WTC11 (cell line): Measurements from ENCODE around the gene ISG20. TPM values are rescaled to one million over a fixed set of nuclear protein-coding genes. Genes with fewer than 3 reads are reported as not detected.

Experiments
- ATAC-seq: fragments of 200-7000 bp; cut with Tn5 transposase; 2 replicates; pipeline ENCODE4 v1.10.0; 2021; ENCODE audit warnings: mild to moderate bottlenecking, moderate library complexity
- CTCF ChIA-PET: fragments of 300-600 bp; sonication (Branson Sonifier 250); formaldehyde crosslinking; loops from one replicate; lab custom pipeline; 2021; ENCODE audit warnings: antibody characterized with exemption; lab: Charles Lee
- POLR2A ChIA-PET: fragments of 350-600 bp; sonication (Branson Sonifier 250); formaldehyde crosslinking; loops from one replicate; lab custom pipeline; 2021; ENCODE audit warnings: antibody characterized with exemption; lab: Charles Lee
- DNase-seq: peaks from one replicate; pipeline ENCODE4 v3.0.0; 2021; ENCODE audit warnings: low spot score
- H3K27ac Mint-ChIP-seq: 2 replicates; pipeline ENCODE4 v1.8.0; 2021; ENCODE audit warnings: mixed read lengths
- H3K27me3 Mint-ChIP-seq: 2 replicates; pipeline ENCODE4 v1.8.0; 2021; ENCODE audit warnings: low read depth, mild to moderate bottlenecking, moderate library complexity, mixed read lengths
- H3K36me3 Mint-ChIP-seq: 2 replicates; pipeline ENCODE4 v1.8.0; 2021; ENCODE audit warnings: mixed read lengths
- H3K4me1 Mint-ChIP-seq: 2 replicates; pipeline ENCODE4 v1.8.0; 2022; ENCODE audit warnings: mixed read lengths
- H3K4me3 Mint-ChIP-seq: 2 replicates; pipeline ENCODE4 v1.8.0; 2021; ENCODE audit warnings: mild to moderate bottlenecking, moderate library complexity, mixed read lengths
- H3K9me3 Mint-ChIP-seq: 2 replicates; pipeline ENCODE4 v1.8.0; 2021; ENCODE audit warnings: mixed read lengths
- ARID4B ChIP-seq: sonication (generic); formaldehyde crosslinking; IDR thresholded peaks from 2 replicates; pipeline ENCODE4 v1.8.0; 2023; ENCODE audit warnings: missing genetic modification reagents, mild to moderate bottlenecking, borderline replicate concordance
- GABPB1 ChIP-seq: sonication (generic); formaldehyde crosslinking; IDR thresholded peaks from 2 replicates; pipeline ENCODE4 v1.8.1; 2023; ENCODE audit warnings: mild to moderate bottlenecking, missing genetic modification reagents
- GRHL2 ChIP-seq: fragments of 250-450 bp; sonication (Bioruptor Pico); IDR thresholded peaks from 2 replicates; pipeline ENCODE4 v1.8.0; 2022; ENCODE audit warnings: mild to moderate bottlenecking, moderate library complexity; ENCODE audit not compliant: insufficient replicate concordance, severe bottlenecking
- GTF2I ChIP-seq: fragments of 250-450 bp; sonication (Bioruptor Pico); conservative IDR thresholded peaks from 2 replicates; pipeline ENCODE4 v1.4.0; 2021; ENCODE audit warnings: mild to moderate bottlenecking
- NR2C2 ChIP-seq: sonication (generic); formaldehyde crosslinking; IDR thresholded peaks from 2 replicates; pipeline ENCODE4 v1.8.0; 2022; ENCODE audit warnings: mild to moderate bottlenecking, missing genetic modification reagents
- PRRX2 ChIP-seq: fragments of 250-450 bp; sonication (Bioruptor Pico); IDR thresholded peaks from 2 replicates; pipeline ENCODE4 v1.8.0; 2021; ENCODE audit warnings: mild to moderate bottlenecking
- TCF7 ChIP-seq: sonication (generic); formaldehyde crosslinking; IDR thresholded peaks from 2 replicates; pipeline ENCODE4 v1.8.0; 2022; ENCODE audit warnings: mild to moderate bottlenecking, low read depth, missing genetic modification reagents, moderate library complexity
- ZNF281 ChIP-seq: sonication (generic); formaldehyde crosslinking; IDR thresholded peaks from 2 replicates; pipeline ENCODE4 v1.8.0; 2023; ENCODE audit warnings: mild to moderate bottlenecking, missing genetic modification reagents
- ZNF532 ChIP-seq: fragments of 250-450 bp; sonication (Bioruptor Pico); IDR thresholded peaks from 2 replicates; pipeline ENCODE4 v1.9.0; 2021; ENCODE audit warnings: mild to moderate bottlenecking, borderline replicate concordance
- total RNA-seq: library from RNA; stranded (reverse); gene quantifications from 3 replicates; pipeline ENCODE4 v1.2.3, GENCODE V29; 2021
- TF ChIP-seq, protein P1 (sequence below): sonication (generic); formaldehyde crosslinking; IDR thresholded peaks from 2 replicates; pipeline ENCODE4 v1.8.1; 2023; ENCODE audit warnings: mild to moderate bottlenecking, missing genetic modification reagents, moderate library complexity
- TF ChIP-seq, protein P2 (sequence below): sonication (generic); formaldehyde crosslinking; IDR thresholded peaks from 2 replicates; pipeline ENCODE4 v1.8.1; 2023; ENCODE audit warnings: mild to moderate bottlenecking, missing genetic modification reagents, borderline replicate concordance
- TF ChIP-seq, protein P3 (sequence below): sonication (generic); formaldehyde crosslinking; IDR thresholded peaks from 2 replicates; pipeline ENCODE4 v1.8.1; 2022; ENCODE audit warnings: mild to moderate bottlenecking, missing genetic modification reagents, moderate library complexity, borderline replicate concordance

The ISG20 gene
- total RNA-seq, 1 experiment from 2014 or later: 5.6 TPM

DNA sequence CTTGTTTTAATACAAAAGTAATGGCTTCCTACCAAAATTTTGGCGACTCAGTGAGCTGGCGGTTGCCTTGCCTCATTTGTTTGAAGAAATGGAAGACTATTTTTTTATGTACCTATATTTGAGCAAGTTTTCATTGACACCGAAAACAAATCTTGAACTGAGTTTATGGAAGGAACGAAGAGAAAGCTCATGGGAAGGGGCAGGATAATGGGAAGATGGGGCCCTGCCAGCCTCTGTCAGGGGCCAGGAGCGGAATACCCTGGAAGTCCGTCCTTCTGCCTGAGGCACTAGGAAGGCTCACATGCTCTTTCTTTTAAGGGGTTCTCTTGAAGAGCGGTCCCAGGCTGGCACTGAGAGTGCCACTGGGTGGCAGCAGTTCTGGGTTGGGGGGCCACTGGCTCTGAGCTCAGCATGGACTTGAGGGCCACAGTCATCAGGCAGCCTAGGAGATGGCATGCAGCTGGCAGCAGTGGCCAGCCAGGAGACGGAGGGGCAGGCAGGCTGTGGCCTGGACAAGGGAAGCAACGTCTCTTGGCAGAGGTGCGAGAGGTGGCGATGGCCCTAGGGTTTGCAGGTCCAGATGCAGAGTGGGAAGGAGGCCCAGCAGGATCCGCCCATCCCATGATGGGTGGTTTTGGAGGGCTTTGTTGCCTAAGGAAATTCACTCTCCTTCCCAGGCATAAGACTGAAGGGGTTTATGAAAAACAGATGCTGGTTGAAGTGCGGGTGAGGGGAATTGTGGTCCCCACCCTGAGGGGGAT lies 41.6 kb downstream of the ISG20 start (continued):
- TF ChIP-seq PRRX2 (CRISPR knock-in tag) (no peak), GTF2I (no peak), ZNF532 (CRISPR knock-in tag) (no peak), ZNF281 (CRISPR knock-in tag) (no peak)
- TF ChIP-seq, protein P1, sequence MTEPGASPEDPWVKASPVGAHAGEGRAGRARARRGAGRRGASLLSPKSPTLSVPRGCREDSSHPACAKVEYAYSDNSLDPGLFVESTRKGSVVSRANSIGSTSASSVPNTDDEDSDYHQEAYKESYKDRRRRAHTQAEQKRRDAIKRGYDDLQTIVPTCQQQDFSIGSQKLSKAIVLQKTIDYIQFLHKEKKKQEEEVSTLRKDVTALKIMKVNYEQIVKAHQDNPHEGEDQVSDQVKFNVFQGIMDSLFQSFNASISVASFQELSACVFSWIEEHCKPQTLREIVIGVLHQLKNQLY (CRISPR knock-in tag): no peak

- DNase-seq: no peak
- H3K4me3 Mint-ChIP-seq: no peak overlapping the region
- H3K27me3 Mint-ChIP-seq: peaks cover 7% of the 10 kb centered on the region
- ChIA-PET CTCF (interaction anchor here (0.9 to 1.6 kb wide), 3 partner anchors 20 to 25 kb away, joined by 3 to 6 read pairs (median 3); no protein-coding TSS in a partner anchor), POLR2A (no interaction called here)
- H3K4me1 Mint-ChIP-seq: no peaks in the 10 kb centered on the region
- TF ChIP-seq GABPB1 (peak; percentile 9; the same call in 1 of the 2 replicates), NR2C2 (CRISPR knock-in tag) (no peak)
- TF ChIP-seq, all 79 proteins: peak for 1
- no peak; the same call in 1 of the 2 replicates for ATAC-seq
- Mint-ChIP-seq H3K36me3 (no peaks in the 10 kb centered on the region), H3K9me3 (no peaks in the 10 kb centered on the region), H3K27ac (no peak overlapping the region)
Measured at GRCh38 chr15:88681610-88682221, 42.9 kb downstream of the ISG20 start.

GRCh38 chr15:88684345-88684744 lies 45.5 kb downstream of the ISG20 start:
- H3K36me3 Mint-ChIP-seq: peaks cover 6% of the 10 kb centered on the region; the same call in 1 of the 2 replicates
- TF ChIP-seq, protein P2, sequence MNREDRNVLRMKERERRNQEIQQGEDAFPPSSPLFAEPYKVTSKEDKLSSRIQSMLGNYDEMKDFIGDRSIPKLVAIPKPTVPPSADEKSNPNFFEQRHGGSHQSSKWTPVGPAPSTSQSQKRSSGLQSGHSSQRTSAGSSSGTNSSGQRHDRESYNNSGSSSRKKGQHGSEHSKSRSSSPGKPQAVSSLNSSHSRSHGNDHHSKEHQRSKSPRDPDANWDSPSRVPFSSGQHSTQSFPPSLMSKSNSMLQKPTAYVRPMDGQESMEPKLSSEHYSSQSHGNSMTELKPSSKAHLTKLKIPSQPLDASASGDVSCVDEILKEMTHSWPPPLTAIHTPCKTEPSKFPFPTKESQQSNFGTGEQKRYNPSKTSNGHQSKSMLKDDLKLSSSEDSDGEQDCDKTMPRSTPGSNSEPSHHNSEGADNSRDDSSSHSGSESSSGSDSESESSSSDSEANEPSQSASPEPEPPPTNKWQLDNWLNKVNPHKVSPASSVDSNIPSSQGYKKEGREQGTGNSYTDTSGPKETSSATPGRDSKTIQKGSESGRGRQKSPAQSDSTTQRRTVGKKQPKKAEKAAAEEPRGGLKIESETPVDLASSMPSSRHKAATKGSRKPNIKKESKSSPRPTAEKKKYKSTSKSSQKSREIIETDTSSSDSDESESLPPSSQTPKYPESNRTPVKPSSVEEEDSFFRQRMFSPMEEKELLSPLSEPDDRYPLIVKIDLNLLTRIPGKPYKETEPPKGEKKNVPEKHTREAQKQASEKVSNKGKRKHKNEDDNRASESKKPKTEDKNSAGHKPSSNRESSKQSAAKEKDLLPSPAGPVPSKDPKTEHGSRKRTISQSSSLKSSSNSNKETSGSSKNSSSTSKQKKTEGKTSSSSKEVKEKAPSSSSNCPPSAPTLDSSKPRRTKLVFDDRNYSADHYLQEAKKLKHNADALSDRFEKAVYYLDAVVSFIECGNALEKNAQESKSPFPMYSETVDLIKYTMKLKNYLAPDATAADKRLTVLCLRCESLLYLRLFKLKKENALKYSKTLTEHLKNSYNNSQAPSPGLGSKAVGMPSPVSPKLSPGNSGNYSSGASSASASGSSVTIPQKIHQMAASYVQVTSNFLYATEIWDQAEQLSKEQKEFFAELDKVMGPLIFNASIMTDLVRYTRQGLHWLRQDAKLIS: no peak
- no peak for TF ChIP-seq ARID4B
- TF ChIP-seq GRHL2 (CRISPR knock-in tag): no peak
- TF ChIP-seq TCF7 (CRISPR knock-in tag): no peak
- TF ChIP-seq, protein P3, sequence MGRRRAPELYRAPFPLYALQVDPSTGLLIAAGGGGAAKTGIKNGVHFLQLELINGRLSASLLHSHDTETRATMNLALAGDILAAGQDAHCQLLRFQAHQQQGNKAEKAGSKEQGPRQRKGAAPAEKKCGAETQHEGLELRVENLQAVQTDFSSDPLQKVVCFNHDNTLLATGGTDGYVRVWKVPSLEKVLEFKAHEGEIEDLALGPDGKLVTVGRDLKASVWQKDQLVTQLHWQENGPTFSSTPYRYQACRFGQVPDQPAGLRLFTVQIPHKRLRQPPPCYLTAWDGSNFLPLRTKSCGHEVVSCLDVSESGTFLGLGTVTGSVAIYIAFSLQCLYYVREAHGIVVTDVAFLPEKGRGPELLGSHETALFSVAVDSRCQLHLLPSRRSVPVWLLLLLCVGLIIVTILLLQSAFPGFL (CRISPR knock-in tag): no peak

More at GRCh38 chr15:88684345-88684744, 45.5 kb downstream of the ISG20 start:
- Mint-ChIP-seq H3K9me3 (peaks cover 16% of the 10 kb centered on the region), H3K27me3 (peaks cover 13% of the 10 kb centered on the region; the same call in 1 of the 2 replicates), H3K4me3 (no peak overlapping the region), H3K4me1 (no peaks in the 10 kb centered on the region), H3K27ac (no peak overlapping the region)
- ATAC-seq (no peak), DNase-seq (no peak)
- ChIA-PET CTCF (interaction anchor here (1.2 kb wide), 1 partner anchor 17 kb away, joined by 3 read pairs; no protein-coding TSS in a partner anchor), POLR2A (no interaction called here)
